ENCODE results near the gene SEMA6B.

SEMA6B gene

DNA sequence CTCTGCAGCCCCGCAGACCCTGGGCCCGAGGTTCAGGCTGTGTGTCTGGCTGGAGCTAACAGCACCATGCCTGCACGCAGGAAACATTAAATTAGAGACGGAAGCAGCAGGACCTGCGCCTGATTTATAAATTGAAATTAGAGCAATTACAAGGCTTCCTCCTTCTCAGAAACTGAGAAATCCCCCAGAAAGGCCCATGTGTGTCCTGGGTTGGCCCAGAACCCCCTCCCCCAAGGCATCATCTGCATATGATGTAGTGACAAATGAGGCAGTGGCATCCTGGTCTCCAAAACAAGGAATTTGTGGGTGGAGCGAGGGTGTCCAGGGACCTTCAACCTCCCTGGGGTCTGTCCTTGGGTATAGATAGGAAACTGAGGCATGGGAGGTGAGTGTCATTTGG is 27.2 kb upstream of the SEMA6B start:
- DNase-seq, result no peak

DNA sequence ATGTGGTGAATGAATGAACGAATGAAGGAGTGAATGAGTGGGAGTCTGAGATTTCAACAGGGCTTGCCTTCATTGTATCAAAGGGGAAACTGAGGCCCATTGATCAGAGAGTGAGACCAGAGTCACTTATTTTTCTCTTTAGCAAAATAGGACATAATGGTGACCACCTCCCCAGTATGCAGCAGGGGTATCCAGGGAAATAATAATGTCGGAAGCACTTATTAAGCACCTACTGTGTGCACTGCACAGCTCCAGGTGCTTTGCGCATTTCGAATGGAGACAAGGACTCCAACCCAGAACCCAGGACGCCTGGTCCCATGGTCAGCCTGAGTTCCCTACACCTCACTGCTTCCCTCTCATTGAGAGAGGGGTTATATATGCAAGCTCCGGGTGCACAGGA is 26.8 kb upstream of the SEMA6B start:
- no peak for DNase-seq

DNA sequence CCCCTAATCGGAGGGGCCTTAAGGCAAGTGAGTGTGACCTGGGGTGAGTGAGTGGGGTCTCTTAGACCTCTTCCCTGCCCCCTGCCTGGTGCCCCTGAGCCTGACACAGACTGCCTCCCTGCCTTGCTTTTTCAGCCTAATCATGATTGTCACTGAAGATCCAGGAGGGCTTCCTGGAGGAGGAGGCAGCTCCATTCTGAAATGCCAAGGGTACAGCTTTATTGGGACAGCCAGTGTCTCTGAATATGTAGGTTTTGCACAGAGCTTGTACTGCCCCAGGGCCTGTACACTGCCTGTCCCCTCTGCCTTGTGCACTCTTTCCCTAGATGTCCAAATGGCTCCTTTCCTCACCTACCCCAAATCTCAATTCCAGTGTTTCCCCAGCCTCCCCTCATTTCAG is 26.1 kb upstream of the SEMA6B start:
- no peak for DNase-seq

DNA sequence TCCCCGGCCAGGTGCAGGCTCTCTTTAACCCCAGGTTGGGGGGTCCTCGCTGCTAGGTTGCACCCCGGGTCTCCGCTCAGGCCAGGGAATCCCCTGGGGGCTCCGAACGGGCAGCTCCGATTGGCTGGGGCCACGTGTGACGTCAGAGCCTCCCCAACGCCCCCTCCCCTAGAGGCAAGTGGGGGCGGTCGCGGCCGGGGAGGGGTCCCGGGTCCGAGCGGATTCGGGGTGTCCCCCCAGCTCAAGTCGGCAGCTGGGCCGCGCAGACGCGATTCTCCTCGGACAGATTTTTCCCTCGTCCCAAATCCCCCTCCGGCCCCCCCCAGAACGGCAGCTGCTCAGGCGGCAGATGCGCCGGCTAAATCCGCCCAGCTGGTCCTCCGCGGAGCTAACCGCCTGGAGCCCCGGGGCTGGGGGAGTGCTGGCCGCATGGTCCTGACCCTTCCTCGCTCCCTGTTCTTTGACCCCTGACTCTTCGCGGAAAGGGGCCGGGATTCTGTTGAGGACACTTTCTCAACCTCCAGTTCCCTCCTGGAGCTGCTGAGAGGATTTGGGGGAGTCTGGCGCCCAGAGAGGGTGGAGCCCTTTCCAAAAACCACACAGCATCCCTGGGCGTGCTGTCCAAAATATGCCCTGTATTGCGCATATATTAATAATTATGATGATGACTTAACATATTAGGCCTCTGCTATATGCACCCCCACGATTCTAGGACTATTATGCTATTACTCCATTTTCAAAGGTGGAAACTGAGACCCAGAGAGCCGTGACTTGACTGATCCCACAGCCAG is 25.4 kb upstream of the SEMA6B start:
- no peak for DNase-seq

DNA sequence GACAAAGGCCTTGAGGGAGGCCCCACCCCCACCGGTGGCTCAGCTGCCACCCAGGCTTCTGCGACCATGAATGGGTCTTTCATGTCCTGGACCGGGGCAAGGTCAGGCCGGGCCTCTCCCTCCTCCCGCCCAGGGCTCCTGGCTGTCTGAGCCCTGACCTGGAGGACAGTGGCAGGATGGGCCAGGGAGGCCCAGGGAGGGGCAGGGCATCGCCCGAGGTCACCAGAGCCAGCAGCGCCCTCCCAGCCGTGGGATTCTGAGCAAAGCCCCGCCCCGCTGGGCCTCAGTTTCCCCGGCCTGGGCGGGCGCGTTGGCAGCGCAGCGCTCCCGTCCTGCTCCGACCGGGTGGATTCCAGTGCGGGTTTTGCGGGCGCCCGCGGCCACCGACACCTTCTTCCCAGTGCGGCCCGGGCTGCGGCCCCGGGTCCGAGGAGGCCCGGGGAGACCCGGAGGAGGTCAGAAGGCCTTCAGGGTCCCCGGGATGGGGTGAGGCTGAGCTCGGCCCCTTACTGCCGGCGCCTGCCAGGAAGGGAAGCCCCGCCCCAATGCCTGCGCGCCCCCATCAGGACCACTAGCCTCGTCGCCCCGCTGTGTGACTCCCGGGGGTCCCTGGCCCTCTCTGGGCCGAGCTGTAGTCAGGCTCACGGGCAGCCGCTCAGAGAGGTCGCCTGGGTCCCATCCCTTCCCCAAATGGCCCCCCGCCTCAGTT is 24.6 kb upstream of the SEMA6B start:
- DNase-seq, result no peak

DNA sequence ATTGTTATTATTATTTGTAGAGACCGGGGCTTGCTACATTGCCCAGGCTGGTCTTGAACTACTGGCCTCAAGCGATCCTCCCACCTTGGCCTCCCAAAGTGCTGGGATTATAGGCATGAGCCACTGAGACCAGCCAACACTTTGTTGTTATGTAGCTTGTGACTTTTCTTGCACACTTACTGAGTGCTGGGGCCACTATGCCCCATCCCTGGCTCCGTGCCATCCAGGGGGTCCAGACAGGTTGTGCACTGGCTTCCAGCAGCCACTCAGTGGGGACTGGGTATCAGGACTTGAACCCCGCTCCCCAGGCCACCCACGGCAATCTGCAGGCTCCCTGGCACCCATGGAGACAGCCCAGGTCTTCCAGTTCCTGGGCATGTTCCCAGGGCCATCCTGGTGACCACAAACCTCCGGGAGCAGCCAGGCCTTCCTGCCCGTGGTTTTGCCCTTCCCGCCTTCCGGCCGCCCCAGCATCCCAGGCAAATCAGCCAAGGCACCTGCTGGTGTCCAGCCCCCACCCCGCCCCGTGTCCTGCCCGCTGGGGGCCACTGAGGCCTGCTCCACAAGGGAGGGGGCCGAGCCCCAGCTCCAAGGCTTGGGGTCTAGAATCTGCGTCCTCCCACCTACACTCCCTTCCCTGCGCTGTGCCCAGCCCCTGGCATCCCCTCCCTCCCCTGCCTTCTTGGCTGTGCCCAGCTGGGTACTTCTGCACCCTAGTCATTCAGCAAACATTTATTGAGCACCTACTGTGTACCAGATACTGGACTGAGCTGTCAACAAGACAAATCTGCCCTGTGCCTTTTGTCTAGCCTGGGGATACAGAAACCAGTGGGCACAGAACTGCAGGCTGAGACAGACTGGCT is 23.7 kb upstream of the SEMA6B start:
- no peak for DNase-seq

DNA sequence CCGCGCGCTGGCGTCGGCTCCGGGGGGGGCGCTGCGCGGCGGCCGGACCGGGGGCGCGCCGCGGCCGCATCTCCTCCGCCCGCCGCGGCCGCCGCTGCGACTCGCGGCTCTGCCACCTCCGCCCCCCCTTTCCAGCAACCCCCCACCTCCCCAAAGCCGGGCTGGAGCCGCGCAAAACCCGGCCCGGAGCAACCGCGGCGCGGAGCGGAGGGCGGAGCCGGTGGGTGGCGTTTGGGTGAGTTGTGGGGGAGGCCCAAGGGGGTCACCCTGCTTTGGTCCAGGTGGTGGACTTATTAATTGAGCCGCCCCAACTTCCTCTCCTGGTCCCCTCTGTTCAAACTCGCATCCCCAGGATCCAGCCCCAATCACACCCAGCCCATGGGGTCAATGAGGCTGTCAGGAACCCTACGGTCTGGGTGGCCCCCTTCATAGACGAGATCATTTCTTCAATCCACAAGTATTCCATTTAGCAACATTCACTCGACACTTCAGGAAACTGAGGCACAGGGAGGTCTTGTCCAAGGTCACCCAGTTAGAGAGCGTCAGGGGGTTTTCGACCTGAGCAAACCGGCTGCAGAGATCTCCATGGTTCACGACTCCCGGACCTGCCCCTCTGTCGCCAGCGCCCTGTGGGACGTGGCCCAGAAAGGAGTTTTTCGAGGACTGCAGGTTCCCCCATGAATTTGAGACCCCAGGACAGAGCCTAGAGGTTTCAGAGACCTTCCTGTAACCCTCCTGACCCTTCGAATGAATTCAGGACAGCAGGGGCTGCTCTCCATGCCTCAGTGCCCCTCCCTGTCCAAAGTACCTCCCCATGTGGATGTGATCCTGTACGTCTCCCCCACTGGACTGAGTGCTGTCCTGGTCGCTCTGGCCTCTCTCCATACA is 22.4 kb upstream of the SEMA6B start:
- DNase-seq, result no peak

DNA sequence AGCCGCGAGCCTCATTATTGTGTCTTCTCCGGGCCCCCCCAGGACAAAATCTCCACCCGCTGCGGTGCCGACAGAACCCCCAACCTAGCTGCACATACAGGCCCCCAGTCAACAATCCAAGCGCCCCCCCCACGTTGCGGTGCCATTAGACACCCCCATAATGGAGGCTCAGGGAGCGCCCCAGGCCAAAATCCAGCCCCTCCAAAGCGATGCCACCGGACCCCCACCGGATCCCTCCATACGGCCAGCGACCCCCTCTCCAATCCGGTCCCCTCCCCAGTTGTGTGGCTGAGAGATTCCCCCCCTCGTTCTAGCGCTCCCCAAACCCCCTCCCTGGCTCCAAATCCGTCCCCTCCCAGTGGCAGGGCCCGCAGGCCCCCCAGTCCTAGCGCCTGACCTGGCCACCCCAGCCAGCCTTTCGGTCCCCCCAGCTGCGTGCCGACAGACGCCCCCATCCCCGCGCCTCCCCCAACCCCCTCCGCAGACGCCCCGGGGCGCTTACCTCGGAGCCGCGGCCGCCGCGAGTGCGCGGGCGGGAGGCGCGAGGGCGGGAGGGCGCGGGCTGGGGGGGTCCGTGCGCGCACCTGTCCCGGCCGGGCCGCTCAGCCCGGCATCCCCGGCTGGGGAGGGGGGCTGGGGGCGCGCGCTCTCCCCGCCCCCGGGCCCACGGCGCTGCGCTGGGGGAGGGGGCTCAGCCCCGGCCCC is 21.6 kb upstream of the SEMA6B start:
- no peak for DNase-seq

DNA sequence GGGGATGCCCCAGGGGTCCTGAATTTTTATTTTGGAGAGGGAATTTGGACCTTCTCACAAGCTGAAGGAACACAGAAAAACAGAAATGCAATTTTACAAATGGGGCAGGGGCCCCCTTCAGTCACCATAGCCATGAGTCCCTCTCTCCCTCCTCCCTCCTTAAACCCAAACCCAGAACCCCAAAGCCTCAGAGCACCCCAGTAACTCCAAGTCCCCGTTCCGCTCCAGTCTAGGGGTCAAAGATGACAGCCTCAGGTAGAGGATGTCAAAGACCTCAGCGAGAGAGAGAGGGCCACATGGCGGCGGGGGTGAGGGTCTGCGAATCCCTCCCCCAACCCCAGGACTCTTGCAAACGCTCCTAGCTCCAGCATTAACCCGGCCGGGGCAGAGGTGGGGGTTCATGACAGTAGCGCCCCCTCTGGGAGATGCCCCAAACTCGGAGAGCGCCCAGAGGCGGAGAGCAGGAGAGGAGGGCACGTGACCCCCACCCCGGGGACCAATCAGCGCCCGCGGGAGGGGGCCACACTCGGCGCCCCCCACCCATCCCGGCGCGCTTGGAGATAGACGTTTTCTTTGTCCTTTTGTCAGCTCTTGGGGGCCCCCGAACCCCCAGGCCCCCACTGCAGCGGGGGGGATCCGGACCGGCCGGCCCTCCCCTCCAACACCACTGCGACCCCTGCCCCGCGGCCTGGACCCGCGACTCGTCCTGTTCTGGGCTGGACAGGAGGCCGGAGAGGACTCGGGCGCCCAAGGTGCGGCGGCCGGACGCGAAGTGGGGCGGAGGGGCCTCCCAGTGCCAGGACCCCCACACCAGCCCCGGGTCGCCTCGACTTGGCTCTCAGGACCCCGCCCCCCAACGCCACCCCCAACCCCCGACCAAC is 20.8 kb upstream of the SEMA6B start:
- no peak for DNase-seq

DNA sequence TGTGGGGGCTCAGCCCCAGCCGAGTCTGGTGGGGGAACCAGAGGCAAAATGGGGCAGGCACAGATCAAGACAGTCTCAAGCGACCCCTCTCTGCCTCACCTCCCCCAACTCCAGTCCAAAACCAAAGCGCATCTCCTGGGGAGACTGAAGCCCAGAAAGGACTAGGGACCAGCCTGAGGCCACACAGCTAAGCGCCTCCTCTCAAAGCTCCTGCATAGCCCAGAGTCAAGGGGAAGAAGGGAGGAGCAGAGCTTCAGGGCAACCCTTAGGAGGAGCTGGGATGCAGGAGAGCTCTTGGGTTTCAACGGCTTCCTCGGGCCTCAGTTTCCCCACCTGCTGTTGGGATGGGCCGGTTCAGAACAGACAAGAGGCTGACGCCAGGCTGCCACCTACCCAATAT is 19.9 kb upstream of the SEMA6B start:
- no peak for DNase-seq

DNA sequence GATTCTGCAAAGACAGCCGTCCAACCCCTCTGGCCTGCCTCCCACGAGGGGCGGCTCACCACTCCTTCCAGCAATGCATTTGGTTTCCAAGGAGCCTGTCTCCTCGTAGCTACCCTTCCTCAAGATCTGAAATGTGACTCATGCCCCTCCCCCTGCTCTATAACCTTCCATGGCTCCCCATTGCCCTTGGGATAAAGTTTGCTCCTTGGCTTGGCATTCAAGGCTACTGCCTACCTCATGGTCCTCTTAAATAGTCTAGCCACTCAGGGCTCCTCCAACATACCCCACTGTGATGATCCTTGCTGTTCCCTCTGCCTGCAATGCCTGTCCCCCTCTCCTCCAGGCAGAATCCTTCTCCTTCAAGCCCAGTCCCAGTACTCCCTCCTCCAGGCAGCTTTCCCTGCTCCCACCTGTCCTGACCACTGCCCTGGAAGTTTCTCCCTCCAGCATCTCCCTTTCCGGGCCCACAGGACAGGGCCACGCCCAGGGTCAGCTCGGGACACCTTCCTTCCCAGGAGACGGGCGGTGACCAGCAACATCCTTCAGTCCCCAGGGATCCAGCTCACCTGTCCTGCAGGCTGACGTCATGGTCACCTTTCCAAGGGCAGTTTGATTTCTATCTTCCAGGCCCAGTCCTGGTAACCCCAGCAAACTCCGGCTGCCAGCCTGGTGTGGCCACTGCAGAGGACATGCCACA is 19.2 kb upstream of the SEMA6B start:
- DNase-seq, result no peak

DNA sequence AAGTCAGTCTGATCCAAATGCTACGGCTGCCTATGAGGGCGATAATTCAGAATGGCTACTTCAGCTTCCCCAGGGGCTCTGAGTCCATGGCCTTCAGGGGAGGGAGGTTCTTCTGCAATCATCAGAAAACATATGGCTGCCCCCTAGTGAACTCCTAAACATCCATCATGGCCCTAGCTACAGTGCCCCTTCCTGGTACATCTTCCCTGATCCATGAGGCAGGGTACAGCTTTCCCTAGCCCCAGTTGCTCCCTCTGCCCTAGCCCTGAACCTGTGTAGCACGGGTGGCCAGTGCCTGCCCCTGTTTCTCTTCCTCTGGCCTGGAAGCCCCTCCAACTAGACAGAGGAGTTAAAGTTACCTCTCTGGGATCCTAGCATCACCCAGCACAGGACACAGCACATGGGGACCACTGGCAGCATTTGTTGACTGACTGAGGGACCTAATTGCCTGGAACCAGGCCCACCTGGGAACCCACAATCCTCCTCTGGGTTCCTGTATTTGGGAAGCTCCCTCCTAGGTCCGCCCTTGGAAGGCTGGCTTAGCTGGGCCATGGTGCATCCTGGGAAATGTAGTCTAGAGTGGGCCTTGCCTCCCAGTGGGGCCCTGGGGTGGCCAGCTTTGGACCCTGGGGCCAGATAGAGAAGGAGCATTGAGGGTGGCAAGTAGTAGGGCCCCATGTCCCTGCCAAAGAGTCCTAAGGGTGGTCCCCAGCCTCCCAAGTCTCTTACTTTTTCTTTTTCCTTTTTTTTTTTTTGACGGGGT is 17.7 kb upstream of the SEMA6B start:
- no peak for DNase-seq

DNA sequence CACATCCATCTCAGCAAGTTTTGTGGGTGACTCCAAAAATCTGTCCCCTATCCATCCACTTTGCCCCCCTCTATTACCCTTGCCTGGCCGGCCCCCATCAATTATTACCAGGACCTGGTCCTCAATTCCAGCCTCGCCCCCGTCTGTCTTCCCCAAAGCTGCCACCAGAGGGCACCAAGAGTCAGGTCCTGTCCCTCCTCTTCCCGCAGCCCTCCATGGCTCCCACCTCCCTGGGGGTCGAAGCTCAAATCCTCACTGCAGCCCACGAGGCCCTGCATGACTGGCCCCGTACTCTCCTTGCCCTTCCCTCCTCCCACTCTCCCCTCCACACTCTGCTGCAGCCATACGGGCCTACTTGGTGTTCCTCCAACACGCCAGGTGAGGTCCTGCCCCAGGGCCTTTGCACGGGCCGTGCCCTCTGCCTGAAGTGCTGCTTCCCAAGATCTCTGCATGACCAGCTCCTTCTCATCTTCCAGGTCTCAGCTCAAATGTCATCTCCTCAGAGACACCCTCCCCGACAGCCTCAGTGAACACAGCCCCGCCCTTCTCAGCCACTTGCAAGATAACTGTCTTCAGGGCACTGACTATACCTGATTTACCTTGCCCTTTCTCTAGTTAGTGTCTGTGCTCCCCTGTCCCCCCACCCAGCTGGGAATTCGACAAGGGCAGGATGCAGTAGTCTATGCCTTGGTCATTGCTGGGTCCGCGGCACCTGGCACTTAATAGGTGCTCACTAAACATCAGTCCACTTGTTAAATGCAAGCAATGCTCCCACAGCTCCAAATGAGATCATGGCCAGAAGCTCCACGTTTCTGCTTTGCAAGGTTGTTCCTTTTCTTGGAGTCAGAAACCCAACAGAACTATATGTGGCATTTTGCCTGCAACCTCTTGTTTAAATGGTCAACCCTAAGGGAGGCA is 16.8 kb upstream of the SEMA6B start:
- DNase-seq, result peak; percentile 63

DNA sequence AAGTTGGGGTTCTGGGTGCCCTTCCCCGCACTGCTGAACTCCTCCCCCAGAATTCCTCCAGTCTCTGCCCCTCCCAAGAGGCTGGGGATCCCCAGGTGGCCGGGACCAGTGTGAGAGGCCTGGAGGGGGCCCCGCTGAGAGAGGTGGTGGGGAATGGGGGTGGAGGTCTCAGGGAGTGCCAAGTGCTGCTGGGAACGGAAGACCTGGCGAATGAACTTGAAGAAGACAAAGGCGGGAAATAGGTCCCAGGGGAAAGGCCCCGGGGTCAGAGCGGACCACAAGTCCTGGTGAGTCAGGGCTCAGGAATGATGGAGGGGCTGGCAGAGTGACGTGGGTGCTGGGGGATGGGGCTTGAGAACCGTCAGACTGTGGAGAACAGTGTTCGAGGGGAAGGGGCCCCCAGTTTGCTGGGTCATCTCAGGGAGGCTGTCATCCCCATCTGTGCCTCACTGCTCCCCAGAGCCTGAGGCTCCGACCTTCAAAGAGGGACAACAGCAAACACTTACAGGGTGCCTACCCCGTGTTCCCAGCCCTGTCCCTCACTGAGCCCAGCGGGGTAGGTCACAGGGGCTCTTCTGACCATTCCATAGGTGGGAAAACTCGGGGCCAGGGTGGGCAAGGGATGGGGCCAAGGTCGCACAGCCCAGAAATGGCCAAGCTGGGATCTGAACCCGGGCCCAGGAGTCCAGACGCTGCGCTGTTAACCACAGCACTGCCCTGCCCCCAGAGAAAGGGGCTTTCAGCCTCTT is 16.0 kb upstream of the SEMA6B start:
- no peak for DNase-seq

DNA sequence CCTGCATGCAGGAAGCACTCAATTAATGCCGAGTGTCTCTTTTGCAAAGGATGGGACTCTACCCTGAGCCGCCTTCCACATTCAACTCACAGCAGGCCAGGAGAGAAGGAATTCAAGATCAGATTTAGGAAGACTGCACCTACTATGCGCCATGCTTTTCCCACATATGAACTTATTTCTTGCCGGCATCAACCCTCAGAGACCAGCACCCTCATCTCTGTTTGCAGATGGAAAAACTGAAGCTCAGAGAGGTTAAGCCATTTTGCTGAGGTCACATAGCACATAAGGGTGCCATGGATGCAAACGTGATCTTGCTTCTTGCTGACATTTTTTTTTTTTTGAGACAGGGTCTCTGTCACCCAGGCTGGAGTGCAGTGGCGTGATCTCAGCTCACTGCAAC is 14.2 kb upstream of the SEMA6B start:
- DNase-seq, result no peak

DNA sequence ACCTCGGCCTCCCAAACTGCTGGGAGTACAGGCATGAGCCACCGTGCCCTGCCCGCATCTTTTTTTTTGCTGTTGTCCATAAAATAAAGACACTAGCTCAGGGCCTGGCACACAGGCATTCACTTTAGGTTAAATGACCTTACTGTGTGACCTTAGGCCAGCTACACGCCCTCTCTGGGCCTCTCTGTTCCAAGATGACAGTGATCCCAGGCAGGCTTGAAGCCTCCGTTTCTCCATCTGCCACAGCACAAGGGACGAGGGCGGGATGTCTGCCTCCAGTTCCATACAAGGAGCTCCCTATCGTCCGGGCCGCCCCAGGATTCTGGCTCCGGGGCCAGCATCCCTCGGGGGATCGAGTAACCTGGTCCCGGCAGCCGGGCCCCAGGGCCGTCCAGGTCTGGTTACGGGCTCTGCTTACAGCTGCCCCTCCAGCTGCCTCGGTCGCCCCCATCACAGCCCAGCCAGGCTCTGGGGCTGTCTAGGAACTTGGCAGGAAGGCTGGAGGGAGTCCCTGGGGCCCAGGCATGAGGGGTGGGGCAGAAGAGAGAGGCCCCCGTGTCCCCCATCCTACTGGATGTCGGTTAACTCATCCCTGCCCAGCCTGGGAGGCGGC is 11.9 kb upstream of the SEMA6B start:
- DNase-seq, result no peak

DNA sequence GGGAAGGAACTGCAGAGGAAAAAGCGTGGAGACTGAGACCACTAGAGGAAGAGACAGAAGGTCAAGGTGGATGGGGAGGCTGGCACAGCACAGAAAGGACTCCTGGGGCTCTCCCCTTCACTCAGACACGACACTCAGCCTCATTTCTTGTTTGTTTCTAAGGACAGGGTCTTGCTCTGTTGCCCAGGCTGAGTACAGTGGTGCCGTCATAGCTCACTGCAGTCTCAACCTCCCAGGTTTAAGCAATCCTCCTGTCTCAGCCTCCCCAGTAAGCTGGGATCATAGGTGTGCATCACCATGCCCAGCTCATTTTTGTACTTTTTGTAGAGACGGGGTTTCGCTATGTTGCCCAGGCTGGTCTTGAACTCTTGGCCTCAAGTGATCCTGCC is 11.4 kb upstream of the SEMA6B start:
- DNase-seq, result no peak

Data from effector CD4-positive, alpha-beta T cell (primary cell).